HG02623 (cell line): ENCODE results near the gene TYMS.
A peak's percentile ranks its signal among the peaks of the same experiment; 100 is the strongest.

Source experiments
- ATAC-seq: cut with Tn5 transposase; IDR thresholded peaks from one replicate; pipeline ENCODE4 v1.9.1; 2021; ENCODE audit warnings: moderate library complexity; ENCODE audit not compliant: unreplicated experiment

TYMS gene

DNA sequence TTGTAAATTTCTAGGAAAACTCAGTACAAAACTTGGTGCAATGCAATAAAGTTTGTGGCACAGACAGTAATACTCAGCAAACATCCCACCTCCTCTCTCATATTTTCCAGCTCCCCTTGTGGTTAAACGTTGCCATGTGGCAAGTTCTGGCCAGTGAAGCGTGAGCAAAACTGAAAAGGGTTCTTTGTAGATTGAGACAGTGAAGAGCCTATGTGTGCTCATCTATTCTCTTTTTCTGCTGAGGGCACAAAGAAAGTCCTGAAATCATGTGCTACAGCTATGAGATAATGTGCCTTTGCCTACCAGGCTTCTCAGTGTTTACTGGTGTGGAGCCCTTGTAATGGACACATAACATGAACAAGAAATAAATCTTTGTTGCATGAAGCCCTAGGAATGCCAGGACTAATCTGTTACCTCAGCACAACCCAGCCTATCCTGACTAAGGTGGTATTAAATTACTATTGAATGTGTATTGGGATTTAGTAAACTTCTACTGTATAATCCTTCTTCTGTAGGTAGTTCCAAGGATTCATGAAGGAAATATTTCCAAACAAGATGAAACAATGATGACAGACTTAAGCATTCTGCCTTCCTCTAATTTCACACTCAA lies 13.0 kb upstream of the TYMS start:
- ATAC-seq: peak; percentile 40

DNA sequence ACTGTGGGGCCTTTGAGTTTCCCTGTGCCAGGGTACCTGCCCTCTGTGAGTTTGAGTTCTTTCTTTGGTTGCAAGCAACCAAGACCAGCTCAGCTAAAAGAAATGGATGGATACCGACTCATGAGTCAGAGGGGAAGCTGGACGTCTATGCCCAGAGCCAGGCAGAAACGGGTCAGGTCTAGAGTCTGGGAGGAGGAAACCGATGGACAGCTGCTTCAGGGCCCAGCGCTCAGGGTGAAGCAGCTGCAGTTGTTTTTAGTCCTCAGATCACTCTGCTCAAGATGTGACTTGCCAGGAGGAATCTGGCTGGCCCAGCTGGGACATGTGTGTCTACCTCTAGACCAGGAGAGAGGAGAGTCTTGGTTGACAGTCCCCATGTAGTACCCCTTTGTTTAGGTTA lies 10.1 kb upstream of the TYMS start:
- ATAC-seq: no peak

DNA sequence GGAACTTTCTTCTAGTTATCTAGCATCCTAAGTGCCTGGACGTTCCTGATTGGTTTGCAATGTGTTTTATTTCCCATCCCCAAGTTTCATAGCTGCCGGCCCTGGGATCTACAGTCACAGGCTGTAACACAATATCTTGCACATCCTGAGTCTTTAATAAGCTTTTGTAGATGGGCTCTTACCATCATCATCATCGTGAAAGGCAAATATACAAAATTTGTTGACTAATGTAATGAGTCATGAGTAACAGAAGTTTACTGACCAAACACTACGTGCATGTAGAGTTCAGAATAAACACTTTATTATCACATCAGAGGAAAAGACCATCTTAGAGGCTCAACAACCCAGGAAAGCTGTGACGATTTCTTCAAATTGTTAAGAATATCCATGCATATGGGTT lies 8.1 kb upstream of the TYMS start:
- no peak for ATAC-seq

DNA sequence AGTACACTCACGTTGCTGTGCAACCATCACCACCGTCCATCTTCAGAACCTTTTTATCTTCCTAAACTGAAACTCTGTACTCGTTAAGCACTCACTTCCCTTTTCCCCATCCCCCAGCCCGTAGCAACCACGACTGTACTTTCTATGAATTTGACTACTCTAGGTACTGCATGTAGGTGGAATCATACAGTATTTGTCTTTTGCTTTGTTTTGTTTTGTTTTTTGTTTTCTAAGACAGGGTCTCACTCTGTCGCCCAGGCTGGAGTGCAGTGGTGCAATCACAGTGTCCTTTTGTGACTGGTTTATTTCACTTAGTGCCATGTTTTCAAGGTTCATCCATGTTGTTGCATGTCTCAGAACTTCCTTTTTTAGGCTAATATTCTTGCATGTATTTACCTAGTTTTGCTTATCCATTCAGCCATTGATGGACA lies 7.0 kb upstream of the TYMS start:
- peak; percentile 98 for ATAC-seq

DNA sequence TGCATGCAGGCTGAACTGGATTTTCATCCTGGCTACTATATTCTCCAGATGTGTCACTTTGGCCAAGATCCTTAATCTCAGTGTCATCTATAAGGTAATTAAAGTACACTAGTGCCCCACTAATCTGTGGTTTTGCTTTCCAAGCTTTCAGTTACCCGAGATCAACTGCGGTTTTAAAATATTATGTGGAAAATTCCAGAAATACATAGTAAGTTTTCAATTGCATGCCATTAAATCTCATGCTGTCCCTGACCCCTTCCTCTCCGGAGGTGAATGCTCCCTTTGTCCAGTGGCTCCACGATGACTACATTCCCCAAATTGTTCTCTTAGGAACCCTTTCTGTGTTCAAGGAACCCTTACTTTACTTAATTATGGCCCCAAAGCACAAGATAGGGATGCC lies 5.3 kb upstream of the TYMS start:
- ATAC-seq: no peak

DNA sequence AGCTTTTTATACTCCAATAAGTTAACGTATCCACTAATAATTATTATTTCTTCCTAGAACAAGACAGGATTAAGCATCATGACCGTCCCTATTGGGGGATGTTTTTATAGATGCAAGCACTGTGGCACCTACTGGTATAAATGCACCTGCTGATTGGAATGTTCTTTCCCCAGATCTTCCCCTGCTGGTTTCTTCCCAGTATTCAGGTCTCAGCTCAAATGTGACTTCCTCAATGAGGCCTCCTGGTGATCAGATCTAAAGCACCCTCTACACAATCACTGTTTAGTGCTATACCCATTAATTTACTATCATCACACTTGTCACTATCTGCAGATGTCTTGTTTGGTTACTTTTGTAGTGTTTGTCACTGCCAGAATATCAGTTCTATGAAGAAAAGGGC lies 3.9 kb upstream of the TYMS start:
- no peak for ATAC-seq

DNA sequence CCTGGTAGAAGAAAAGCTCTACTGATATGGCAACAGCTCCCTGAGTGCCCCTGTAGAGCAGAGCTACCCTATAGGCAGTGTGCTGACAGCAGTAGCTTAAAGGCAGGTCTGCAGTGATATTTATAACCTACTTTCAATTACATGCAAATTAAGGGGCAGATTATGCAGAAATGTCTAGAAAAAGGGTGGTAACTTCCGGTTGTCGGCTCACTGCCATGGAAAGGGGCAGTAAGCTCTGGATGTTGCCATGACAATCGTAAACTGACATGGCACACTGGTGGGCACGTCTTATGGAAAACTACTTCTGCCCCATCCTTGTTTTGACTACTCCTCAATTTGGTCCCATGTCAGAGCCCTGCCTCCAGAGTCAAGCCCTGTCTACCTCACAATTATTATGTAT lies 2.9 kb upstream of the TYMS start:
- no peak for ATAC-seq

DNA sequence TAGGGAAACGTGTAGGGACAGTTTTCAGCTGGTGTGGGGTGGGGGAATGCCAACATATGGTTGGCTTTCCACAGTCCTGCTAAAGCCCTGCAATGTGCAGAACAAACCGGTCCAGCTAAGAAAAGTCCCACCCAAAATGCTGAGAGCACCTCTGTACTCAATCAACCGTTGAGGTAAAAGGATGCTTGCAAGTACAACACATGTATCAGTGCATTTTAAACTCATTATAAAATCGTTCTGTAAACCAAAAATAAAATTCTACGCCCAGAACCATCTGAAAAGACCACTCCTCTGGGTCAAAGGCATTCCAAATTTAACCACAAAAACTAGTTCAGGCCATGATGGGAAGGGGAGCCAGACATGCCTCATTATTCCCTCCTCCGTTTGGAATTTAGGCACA lies 2.0 kb upstream of the TYMS start:
- no peak for ATAC-seq

DNA sequence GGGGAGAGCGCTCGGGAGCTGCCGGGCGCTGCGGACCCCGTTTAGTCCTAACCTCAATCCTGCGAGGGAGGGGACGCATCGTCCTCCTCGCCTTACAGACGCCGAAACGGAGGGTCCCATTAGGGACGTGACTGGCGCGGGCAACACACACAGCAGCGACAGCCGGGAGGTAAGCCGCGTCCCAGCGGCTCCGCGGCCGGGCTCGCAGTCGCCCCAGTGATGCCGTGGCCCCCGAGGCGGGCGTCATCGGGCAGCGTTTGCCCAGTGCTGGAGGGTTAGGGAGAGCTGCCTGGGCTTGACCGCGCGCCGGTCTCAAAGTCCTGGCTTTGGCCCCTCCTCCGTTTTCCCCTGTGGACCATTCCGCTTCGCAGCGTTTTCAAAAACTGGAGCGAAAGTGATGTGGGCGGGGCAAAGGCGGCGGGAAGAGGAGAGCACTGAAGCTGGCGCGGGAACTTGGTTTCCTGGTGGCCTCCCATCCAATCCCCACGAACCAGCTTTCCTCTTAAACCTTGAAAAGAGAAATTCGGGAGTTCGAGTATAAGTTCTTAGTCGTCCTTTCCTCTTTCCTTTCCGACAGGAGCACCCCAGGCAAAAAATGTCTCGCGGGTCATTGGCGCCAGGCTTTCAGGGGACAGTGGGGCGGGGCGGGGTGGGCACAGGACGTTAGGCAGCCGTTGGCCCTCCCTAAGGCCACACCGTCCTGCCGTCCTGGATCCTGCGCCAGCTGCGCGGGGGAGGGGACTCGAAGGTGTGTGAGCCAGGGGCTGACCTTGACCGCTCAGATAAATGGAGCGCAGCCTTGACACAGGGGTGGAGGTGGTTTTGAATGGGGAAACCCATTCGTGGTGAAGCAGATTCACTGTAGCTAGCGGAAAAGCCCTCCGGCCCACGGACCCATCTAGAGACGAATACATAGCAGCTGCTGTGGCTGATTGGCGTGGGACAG lies 821 bp downstream of the TYMS start:
- peak; percentile 45 for ATAC-seq

DNA sequence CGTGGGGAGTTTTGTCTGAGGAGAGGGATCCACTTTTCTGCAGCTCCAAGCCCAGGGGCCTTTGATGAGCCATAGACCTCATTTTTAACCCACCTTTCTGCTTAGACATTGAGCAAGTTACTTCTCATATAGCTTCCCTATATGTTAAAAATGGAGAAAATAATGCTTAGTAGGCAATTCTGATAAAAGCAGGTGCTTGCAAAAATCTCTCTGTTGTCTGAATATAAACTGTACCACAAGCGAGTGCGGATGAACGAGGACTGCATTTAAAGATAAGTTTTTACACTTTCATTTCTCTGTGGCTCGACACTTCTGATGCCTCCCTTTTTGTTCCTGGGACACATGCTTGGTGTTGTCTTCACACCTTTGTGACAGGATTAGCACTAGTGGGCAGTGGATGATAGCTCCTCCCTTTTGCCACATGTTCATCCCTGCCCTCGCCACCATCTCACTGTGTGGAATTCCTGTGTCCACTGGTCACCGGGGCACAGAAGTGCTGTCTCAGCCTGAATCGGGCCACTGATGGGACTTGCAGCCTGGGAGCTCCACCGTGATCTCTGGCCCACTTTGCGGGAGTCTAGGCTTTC lies 1.6 kb downstream of the TYMS start:
- no peak for ATAC-seq

DNA sequence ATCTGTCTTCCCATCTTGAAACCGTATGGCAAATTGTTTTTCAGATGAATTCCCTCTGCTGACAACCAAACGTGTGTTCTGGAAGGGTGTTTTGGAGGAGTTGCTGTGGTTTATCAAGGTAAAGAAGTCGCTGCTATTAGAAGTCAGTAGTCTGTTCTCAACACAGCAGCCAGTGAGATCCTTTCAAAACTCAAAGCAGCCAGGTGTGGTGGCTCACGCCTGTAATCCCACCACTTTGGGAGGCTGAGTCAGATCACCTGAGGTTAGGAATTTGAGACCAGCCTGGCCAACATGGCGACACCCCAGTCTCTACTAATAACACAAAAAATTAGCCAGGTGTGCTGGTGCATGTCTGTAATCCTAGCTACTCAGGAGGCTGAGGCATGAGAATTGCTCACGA lies 2.1 kb downstream of the TYMS start:
- ATAC-seq: no peak

DNA sequence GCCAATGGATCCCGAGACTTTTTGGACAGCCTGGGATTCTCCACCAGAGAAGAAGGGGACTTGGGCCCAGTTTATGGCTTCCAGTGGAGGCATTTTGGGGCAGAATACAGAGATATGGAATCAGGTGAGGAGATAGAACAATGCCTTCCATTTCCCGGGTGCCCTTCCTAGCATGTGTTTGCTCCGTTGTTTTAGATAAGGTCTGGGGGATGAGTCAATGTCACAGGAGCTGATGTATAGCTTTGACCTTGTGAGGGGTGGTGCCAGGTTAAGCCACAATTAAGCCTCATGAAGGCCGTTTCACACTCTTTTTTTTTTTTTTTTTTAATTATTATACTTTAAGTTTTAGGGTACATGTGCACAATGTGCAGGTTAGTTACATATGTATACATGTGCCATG lies 4.7 kb downstream of the TYMS start:
- no peak for ATAC-seq

DNA sequence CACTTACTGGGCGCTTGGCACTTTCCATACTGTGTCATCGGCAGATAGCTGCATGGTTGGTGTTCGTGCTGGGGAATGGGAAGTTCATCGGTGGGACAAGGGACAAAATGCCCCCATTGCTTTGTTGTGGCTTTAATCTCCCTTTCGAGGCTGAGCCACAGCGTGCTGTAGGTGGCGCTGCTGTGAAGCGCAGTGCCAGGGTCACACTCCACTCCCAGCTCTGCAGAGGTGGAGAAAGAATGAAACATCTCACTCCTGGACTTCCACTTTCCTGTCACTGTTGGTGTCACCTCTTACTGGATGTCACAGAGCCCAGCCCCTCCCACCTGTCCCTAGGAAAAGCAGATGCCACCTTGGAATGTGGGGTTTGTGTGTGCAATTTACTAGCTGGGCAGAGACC lies 8.7 kb downstream of the TYMS start:
- no peak for ATAC-seq

DNA sequence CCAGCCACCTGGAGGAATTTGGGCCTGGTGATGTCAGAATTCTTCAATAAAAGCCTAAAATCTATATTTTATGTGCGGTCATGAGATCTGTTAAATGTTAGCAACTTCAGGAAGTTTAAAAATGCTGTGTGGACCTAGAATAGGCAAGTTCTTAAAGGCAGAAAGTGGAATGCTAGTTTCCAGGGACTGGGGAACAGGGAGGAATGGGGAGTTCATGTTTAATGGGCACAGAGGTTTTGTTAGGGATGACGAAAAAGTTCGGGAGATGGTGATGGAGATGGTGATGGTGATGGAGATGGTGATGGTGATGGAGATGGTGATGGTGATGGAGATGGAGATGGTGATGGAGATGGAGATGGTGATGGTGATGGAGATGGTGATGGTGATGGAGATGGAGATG lies 9.2 kb downstream of the TYMS start:
- no peak for ATAC-seq

DNA sequence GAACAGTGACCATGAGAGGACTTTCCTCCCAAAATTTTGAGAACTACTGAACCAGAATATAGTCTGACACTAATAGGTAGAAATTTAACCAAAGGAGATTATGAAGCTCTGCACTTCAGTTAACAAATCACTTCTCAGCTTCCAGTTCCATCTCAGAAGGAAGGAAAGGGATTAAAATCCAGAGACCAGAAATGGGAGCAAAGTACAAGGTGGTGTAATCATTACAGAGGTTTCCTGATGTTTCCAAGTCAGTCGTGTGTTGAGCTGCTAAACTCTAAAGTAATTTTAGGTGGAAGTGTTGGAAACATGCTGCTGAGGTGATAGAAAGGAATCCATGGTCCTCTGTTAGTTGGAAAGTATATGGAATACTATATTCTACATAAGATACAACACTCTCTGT lies 10.8 kb downstream of the TYMS start:
- no peak for ATAC-seq

DNA sequence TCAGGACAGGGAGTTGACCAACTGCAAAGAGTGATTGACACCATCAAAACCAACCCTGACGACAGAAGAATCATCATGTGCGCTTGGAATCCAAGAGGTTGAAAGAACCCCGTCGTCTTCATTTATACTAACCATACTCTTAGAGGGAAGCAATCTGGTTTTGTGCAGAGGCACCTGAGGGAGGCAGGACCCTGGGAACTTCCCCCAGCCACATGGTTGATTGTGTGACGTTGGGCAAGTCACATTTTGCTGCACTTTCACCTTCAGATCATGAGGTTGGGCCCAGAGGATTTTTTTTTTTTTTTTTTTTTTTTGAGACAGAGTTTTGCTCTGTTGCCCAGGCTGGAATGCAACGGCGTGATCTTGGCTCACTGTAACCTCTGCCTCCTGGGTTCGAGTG lies 11.6 kb downstream of the TYMS start:
- ATAC-seq: no peak

DNA sequence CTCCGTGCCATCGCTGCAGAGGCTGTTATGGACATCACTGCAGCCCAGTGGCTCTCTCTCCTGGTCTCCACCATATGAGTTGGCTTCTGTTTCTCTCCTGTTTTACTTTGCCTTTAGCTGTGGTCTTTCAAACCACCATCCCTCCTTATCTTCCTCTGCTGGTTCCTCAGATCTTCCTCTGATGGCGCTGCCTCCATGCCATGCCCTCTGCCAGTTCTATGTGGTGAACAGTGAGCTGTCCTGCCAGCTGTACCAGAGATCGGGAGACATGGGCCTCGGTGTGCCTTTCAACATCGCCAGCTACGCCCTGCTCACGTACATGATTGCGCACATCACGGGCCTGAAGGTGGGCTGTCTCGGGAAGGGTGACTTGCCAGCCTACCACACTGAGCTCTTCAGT lies 13.1 kb downstream of the TYMS start:
- ATAC-seq: no peak

DNA sequence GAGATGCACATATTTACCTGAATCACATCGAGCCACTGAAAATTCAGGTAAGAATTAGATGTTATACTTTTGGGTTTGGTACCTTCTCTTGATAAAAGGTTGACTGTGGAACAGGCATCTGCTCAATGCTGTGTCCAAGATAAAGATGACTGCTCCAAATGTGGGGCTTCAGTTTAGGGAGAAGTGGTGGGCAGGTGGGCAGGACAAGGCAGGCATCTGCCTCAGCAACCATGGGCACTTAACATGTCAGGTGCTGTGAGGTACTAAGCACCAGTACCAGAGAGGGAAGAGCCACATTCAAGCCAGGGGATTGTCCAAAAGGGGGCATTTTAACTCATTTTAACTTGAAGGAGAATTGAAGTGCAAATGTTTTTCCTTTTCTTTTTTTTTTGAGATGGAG lies 14.0 kb downstream of the TYMS start:
- ATAC-seq: no peak

DNA sequence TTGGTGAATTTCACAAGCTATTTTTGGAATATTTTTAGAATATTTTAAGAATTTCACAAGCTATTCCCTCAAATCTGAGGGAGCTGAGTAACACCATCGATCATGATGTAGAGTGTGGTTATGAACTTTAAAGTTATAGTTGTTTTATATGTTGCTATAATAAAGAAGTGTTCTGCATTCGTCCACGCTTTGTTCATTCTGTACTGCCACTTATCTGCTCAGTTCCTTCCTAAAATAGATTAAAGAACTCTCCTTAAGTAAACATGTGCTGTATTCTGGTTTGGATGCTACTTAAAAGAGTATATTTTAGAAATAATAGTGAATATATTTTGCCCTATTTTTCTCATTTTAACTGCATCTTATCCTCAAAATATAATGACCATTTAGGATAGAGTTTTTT lies 15.9 kb downstream of the TYMS start:
- ATAC-seq: no peak

DNA sequence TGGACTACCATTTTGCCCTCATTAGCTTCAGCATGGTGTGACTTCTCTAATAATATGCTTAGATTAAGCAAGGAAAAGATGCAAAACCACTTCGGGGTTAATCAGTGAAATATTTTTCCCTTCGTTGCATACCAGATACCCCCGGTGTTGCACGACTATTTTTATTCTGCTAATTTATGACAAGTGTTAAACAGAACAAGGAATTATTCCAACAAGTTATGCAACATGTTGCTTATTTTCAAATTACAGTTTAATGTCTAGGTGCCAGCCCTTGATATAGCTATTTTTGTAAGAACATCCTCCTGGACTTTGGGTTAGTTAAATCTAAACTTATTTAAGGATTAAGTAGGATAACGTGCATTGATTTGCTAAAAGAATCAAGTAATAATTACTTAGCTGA lies 16.3 kb downstream of the TYMS start:
- no peak for ATAC-seq

DNA sequence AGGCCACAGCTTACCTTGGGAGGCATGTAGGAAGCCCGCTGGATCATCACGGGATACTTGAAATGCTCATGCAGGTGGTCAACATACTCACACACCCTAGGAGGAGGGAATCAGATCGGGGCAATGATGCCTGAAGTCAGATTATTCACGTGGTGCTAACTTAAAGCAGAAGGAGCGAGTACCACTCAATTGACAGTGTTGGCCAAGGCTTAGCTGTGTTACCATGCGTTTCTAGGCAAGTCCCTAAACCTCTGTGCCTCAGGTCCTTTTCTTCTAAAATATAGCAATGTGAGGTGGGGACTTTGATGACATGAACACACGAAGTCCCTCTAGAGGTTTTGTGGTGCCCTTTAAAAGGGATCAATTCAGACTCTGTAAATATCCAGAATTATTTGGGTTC lies 17.9 kb downstream of the TYMS start:
- no peak for ATAC-seq

DNA sequence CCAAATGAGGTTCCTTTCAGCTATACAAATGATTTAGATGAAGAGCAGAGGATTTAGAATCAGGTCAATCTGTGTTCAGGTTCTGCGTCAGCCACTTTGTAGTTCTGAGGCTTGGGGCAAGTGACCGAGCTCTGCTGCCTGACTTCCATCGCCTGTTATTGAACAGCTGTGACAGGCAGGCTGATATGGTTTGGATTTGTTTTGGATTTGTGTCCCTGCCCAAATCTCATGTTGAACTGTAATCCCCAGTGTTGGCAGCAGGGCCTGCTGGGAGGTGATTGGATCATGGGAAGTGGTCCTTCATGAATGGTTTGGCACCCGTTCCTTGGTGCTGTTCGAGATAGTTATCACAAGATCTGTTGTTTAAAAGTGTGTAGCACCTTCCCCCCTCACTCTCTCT lies 18.6 kb downstream of the TYMS start:
- ATAC-seq: no peak
